Neural cell (in vitro differentiated cells): ENCODE measurements around the gene MMADHC.

Experiments
- CTCF ChIP-seq: fragments of 450-650 bp; IDR thresholded peaks from 2 replicates; pipeline ENCODE4 v1.5.1; 2014; ENCODE audit warnings: antibody characterized with exemption, mild to moderate bottlenecking, moderate library complexity; ENCODE audit not compliant: poor library complexity, severe bottlenecking
- EP300 ChIP-seq: fragments of 450-650 bp; conservative IDR thresholded peaks from 2 replicates; pipeline ENCODE4 v1.6.1; 2014; ENCODE audit warnings: antibody characterized with exemption, mild to moderate bottlenecking, moderate library complexity; ENCODE audit not compliant: poor library complexity, severe bottlenecking
- EZH2 ChIP-seq: fragments of 200-600, 300-800 bp; shearing (Covaris generic), sonication (generic); IDR thresholded peaks from 2 replicates; pipeline ENCODE4 v1.6.1; 2014; ENCODE audit warnings: antibody characterized with exemption, low read length, borderline replicate concordance, mild to moderate bottlenecking; ENCODE audit not compliant: insufficient read depth, poor library complexity, severe bottlenecking
- MXI1 ChIP-seq: fragments of 450-650 bp; conservative IDR thresholded peaks from 2 replicates; pipeline ENCODE4 v1.6.1; 2014; ENCODE audit warnings: antibody characterized with exemption, mild to moderate bottlenecking; ENCODE audit not compliant: poor library complexity, severe bottlenecking
- POLR2AphosphoS5 ChIP-seq: IDR thresholded peaks from 2 replicates; pipeline ENCODE4 v1.6.1; 2012
- RAD21 ChIP-seq: fragments of 450-650 bp; conservative IDR thresholded peaks from 2 replicates; pipeline ENCODE4 v1.6.1; 2014; ENCODE audit warnings: antibody characterized with exemption, mild to moderate bottlenecking, moderate library complexity
- REST ChIP-seq: IDR thresholded peaks from 2 replicates; pipeline ENCODE4 v1.6.1; 2012; ENCODE audit warnings: borderline replicate concordance
- SMC3 ChIP-seq: fragments of 450-650 bp; conservative IDR thresholded peaks from 2 replicates; pipeline ENCODE4 v1.6.1; 2014; ENCODE audit warnings: antibody characterized with exemption, mild to moderate bottlenecking, moderate library complexity; ENCODE audit not compliant: poor library complexity

- no peak for TF ChIP-seq EZH2
- peak; percentile 95 for TF ChIP-seq CTCF
- peak; percentile 47 for TF ChIP-seq EP300
- TF ChIP-seq SMC3 = peak; percentile 98
- TF ChIP-seq POLR2AphosphoS5 = peak; percentile 38
- TF ChIP-seq REST = peak; percentile 34
- peak; percentile 98 for TF ChIP-seq RAD21
- TF ChIP-seq MXI1 = no peak
Observed at GRCh38 chr2:149597668-149598326, 10.2 kb upstream of the MMADHC start.
